GM18873 (cell line): ENCODE results near the gene ARFGEF2.

Experiments used
- ATAC-seq: cut with Tn5 transposase; IDR thresholded peaks from one replicate; pipeline ENCODE4 v1.9.1; 2021; ENCODE audit warnings: mild to moderate bottlenecking, moderate library complexity, moderate number of reproducible peaks; ENCODE audit not compliant: unreplicated experiment, low FRiP score

ARFGEF2 gene

DNA sequence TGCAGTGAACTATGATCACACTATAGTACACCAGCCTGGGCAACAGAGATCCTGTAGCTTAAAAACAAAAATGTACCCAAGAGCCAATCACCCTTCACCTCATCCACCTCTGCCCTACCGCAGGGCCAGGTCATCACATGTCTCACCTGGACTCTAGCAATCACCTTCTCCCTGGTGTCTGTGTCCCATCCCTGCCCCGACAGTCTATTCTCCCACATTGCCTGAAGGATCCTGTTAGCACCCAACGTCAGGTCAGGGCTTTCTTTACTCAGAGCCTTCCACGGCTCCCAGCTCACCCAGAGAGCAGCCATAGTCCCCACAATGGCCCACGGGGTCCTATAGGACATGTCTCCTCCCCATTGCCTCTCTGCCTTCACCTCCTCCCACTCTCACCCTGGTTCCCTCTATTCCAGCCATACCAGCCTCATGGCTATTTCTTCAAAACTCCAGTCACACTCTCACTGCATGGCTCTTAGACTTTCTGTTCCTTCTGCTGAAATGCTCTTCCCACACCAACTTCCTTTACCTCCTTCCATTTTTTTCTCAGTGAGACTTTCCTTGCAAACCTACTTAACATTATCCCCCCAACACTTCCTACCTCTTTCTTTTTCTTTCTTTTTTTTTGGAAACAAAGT lies 22.5 kb upstream of the ARFGEF2 start:
- ATAC-seq: no peak

DNA sequence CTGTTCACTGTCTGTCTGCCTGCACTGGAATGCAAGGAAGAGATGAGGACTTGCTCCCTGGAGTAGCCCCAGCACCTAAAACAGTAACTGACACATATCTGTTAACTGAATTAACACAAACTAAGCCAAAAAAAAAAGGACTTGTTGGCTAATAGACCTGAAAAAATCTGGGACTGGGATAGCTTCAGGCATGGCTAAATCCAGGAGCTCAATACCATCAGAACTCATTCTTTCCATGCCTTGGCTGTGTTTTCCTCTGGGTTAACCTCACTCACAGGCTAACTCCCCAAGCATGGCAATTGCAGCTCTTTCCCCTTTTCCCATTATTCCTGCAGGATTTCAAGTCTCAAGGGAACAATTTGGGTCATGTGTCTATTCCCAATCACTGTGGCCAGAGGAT lies 21.6 kb upstream of the ARFGEF2 start:
- ATAC-seq: no peak

DNA sequence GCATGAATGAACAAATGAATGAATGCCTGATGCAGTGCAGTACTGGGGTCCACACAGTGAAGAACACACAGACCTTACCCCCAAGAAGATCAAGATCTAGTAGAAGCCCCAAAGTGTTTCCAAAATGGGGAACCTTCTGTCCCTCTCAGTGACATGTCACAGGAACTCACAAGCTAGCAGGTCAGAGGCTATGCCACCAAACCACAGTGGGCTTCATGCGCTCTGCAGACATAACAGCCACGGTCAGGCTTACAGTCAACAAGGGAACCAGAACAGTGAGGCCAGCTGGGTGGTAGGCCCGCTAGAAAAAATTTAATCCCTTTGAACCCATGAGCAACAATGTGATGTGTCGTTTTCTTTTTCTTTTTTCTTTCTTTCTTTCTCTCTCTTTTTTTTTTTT lies 20.2 kb upstream of the ARFGEF2 start:
- ATAC-seq: no peak

DNA sequence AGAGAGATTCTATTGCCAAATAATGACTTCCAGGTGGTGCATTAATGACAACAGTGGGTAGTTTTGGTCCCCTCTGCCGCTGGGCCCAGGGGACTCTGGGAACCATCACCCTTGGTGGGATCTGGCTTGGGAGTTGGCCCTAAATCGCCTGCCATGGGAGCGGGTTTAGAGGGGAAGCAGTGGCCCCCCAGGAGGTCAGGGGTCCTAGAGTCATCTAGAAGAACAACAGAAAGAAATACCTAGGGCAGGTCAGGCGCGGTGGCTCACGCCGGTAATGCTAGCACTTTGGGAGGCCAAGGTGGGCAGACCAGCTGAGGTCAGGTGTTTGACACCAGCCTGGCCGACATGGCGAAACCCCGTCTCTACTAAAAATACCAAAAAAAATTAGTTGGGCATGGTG lies 17.8 kb upstream of the ARFGEF2 start:
- ATAC-seq: no peak

DNA sequence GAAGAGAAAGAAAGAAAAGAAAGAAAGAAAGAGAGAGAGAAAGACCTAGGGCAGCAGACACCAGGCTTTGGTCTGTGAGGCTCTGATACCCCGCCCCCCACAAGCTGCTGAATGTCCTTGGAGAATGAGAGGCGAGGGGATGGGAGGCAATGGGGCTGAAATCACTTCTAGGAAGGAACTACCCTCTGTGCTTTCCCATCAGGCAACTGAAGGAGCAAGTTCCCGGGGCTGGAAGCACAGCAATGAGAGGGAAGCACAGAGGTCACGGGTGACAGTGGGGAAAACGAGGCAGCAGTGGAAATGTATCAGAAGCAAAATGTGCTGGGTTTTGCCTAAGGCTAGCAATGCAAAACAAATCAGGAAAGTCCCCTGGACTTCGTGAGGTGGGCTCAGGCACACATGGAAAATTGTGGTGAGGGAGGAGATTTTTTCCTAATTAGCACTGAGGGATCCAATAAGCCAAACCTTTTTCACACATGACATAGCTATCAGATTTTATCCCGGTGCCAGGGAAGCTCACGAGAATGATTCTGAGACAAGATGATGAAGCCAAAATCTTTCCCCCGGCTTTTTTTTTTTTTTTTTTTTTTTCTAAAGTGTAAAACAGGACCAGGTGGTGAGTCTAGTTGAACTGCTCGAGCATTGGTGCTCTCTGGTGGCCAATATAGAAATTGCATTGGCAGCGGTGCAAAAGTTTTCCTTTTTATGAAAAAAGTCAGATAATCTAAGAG lies 16.8 kb upstream of the ARFGEF2 start:
- ATAC-seq: no peak

DNA sequence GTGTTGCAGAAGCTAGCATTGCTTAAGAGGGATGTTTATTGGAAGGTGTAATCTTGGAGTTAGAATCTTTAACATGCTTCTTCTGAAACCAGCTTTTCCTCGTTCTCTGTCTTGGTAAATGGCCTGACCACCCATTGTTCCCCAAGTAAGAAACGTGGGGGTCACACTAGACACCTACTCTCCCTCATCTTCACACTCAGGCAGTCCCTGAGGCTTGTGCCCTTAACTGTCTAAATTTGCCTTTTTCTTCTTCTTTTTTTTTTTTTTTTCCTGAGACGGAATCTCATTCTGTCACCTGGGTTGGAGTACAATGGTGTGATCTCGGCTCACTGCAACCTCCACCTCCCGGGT lies 16.2 kb upstream of the ARFGEF2 start:
- ATAC-seq: no peak

DNA sequence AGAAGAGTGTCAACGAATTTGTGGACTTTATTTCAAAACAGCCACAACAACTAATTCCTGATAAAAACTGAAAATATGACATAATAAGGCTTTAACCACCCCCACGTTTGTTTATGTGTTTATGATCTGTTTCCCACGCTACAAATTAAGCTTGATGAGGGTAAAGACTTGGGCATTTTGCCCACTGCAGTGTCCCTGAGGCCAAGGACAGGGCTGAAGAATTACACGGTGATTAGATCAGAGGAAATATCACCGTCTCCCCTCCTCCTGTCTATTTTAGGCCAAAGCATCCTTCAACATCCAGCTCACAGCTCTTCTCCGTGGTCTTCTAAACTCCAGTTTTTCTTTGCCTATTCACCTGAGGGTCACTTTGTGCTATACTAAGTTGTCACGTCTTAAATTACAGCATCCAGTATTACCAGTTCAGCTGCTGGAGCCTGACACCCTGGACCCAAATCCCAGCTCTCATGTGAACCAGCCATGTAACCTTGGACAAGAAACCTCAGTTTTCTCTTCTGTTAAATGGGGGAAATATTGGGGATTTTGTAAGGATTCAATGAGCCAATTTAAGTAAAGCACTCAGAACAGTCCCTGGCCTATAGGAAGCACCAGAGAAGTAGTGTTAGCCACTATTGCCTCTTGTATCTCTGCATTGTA lies 15.2 kb upstream of the ARFGEF2 start:
- ATAC-seq: no peak

DNA sequence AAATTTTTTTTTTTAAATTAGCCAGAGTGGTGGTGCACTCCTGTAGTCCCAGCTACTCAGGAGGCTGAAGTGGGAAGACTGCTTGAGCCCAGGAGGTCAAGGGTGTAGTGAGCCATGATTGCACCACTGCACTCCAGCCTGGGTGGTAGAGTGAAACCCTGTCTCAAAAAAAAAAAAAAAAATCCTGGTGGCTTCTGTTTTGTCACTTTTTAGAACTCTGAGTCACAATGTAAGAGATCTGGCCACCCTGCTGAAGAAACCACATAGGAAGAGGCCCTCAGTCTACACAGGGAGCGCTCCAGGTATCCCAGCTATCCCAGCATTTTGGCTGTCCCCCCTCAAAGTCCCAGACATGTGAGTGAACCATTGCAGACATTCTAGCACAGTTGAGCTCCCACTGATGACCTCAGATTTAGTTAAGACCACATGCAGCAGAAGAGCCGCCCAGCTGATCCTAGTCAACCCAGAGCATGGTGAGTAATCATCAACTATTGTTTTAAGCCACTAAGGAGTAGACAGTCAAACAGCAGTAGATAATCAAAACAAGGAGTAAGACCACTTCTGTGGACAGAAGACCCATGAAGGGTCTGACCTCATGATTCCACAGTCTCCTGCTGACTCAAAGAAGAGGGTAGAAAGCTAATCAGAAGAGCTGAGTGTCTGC lies 12.7 kb upstream of the ARFGEF2 start:
- no peak for ATAC-seq

DNA sequence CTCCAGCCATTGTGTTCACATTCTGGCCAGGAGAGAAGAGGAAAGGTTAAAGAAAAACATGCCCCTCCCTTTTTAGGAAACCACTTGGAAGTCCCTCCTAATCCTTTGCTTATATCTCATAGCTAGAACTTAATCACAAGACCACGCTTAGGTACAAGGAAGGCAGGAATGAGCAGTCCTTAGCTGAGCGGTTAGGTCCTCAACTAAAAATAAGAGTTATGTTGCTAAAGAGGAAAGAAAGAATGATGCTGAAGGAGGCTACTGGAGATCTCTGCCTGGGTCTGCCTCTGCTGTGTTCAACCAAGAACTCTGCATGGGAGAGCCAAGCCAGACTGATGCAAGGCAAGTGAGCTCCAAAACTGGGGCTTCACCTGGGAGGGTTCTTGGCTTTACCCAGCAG lies 11.6 kb upstream of the ARFGEF2 start:
- no peak for ATAC-seq

DNA sequence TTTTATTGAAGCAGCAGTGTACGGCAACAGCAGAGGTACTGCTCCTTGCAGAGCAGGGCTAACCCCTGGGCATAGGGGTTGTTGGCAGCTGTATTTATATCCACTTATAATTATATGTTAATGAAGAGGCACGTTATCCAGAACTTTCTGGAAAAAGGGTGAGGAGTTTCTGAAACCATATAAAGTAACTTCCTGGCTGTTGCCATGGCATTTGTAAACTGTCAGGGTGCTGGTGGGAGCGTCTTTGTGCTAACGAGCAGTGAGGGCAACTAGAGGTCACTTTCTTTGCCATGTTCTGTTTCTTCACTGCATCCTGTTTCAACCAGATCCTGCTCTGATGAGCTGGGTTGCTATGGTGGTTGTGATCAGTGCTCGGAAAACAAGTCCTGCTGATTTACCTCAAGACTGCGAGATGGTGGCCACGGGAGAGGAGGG lies 11.1 kb upstream of the ARFGEF2 start:
- no peak for ATAC-seq

DNA sequence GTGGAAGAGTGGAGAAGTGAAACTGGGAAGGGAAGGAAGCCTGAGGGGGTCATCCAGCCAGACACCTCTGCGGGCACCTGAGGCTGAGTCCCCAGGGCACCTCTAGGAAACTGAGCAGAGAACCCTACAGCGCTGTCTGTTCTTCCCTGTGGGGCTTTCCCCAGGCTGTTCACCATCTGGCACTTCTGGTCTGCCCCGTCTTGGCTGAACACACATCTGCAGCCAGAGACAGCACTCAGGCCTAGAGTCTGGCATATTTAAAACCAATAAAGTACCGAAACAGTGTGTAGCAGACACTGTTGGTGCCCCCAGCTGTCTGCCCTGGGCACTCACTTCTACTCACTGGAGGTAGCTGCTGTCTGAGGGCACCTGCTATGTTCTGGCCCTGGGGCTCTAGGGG lies 9.4 kb upstream of the ARFGEF2 start:
- ATAC-seq: peak; percentile 83

DNA sequence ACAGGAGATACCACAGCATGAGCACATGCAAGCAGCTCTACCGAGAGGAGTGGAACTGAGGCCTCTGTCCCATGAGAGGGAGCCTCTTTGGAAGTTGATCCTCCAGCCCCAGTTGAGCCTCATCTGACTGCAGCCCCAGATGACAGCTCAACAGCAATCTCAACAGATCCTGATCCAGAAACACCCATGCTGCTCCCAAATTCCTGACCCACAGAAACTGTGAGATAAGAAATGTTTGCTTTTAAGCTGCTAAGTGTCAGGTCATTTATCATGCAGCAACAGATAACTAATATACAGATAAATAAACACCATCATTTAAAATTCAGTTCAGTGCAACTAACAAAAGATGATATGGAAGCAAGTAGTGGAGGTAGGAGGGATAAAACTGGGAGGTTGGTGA lies 4.8 kb upstream of the ARFGEF2 start:
- no peak for ATAC-seq

DNA sequence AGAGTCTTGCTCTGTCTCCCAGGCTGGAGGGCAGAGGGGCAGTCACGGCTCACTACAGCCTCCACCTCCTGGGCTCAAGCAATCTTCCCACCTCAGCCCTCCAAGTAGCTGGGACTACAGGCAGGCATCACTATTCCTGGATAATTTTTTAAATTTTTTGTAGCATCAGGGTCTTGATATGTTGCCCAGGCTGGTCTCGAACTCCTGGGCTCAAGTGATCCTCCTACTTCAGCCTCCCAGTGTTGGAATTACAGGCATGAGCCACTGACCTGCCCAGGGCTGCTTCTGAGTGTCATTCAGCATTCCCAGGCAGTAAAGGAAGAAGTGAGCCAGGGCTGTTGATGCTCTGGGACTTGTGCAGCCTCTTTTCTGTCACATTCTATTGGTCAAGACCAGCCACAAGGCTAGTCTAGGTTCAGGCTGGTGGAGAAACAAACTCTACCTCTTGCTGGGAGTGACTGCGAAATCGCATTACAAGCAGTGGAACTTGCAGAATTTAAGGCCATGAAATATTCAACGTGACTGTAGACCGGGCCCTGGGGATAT lies 2.1 kb upstream of the ARFGEF2 start:
- no peak for ATAC-seq

DNA sequence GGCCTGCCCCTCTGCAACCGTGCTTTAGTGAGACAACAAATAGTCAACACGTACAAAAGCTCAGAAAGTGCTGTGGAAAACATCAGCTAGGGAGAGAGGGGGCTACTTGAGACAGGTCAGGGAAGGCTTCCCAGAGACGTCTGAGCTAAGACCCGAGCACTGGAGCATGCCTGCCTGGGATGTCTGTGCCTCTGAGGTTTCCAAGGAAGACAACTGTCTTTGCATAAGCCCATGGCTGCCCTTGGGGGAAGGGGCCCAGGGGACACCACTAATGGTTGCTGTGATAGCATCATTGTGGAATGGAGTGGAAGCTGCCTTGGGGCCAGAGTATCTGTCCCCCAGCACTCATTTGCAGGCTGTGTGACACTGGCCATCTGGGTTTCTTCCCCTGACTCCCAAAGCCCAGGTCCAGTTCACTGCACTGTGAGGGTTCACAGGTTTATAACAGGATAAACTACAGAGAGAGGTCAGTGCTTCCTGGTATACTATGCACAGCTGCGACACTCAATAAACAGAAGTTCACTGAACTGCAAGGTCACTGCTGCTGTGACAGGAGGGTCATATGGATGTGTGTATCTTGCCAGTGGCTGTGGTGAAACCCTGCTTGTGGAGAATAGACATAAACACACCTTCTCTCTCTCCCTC lies 1.5 kb upstream of the ARFGEF2 start:
- no peak for ATAC-seq

DNA sequence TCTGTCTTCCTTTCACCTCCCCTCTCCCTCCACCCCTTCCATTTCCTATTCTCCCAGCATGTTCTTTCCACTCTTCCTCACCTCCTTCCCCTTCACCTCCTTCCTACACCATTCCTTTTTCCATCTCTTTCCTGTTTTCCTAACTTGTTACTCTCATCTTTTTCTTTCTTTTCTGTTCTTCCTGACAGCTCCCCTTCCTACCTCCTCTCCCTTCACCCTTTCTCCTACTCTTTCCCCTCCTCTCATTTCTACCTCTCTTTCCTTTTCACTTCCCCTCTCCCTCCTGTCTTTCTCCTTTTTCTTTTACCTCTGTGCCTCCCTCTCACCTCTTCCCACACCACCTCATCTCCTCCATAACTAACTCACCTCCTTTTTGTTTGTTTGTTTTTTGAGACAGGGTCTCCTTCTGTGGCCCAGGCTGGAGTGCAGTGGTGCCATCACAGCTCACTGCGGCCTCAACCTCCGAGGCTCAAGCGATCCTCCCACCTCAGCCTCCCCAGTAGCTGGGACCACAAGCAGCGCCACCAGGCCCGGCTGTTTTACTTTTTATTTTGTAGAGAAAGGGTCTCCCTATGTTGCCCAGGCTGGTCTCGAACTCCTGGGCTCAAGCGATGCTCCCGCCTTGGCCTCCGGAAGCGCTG lies 864 bp upstream of the ARFGEF2 start:
- no peak for ATAC-seq

DNA sequence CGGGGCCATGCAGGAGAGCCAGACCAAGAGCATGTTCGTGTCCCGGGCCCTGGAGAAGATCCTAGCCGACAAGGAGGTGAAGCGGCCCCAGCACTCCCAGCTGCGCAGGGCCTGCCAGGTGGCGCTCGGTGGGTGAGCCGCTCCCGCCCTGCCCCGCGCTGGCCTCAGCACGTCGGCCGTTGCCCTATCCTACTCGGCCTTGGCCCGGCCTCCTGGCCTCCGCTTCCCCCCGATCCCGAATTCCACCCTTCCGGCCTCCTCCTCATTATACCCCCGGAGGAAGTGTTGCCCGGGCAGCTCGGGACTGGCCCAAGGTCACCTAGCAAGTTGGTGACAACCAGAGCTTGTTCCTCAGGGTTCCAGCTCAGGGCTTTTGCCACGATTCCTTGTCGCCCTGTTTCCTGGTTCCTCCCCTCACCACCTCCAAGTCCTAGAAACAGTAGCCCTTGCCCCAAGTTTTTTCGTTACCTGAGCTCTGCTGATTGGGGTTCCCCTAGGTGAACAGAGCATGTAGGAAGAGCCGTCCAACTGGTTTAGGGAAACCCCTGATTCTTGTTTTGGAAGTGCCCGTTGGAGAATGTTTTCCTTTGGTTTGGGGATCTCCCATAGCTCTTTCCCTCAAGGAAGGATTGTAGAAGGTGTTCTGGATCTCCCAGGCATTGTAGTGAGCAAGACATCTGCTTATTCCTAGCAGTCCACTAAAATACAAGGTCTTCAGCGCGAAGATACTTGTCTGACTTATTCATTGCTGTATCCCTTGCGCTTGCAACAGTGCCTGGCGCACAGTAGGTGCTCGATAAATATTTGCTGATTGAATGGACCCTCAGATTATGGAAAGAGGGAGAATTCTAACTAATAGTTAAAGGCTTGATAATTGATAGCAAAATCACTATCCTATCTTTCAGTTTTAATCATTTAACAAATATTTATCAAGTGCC lies 641 bp downstream of the ARFGEF2 start:
- ATAC-seq: peak; percentile 42

DNA sequence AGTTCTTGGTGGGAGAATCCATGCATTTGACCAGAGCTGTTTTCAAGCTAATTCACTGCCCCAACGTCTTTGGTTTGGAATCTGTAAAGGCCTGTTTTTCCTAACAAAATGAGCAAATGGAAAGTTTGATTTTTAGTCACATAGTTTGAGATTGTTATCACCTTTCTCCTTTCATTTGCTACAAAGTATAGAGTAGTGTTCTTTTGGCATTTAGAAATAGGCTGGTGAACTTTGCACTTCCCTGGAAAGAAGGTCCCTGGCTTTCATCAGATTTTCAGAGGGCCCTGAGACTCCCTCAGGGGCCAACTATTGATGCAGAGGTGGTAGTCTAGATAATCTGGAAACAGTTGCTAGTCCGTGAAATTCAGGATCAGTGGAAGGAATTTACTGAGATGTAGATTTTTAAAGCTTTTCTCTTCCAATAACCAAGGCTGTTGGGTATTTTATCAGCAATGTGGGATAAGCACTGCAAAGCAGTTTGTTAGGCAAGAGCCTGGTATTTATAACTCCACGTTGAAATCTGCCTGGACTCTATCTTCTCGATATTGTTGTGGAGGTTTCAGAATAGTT lies 1.7 kb downstream of the ARFGEF2 start:
- ATAC-seq: no peak

DNA sequence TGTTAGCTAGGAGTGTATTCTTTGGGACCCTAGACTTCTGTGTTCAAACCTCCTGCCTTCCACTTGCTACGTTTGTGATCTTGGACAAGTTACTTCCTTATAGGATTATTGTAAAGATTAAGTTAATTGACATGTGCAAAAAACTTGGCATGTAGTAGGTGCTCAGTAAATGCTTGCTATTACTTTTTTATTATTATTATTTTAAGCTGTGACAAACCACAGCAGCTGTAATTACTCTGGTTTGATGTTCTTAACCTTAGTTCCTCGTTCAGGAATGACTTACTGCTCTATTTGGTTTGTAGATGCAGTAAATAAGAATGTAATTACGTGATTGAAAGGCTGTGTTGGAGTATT lies 3.2 kb downstream of the ARFGEF2 start:
- no peak for ATAC-seq

DNA sequence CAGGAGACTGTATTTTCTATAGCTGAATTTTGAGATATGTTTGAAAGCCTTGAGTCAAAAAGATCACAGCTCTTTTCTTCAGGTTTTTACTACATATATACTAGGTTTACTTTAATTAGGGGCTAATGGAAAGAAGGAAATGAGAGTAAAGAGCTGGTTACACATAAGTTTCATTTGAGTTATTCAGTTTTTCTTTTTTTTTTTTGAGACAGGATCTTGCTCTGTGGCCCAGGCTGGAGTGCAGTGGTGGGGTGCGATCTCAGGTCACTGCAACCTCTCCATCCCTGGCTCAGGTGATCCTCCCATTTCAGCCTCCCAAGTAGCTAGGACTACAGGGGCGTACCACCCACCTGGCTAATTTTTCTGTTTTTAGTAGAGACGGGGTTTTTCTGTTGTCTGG lies 4.8 kb downstream of the ARFGEF2 start:
- no peak for ATAC-seq
